ENCODE measurements around the gene SYCP1.
"Not testable (repeated sequence)": the region's sequence is repeated elsewhere in the genome, so short reads cannot be mapped to it uniquely, and the experiment has no call there.

SYCP1 gene

GRCh38 chr1:114901814-114902213, 47.2 kb downstream of the SYCP1 start:
- Mint-ChIP-seq H3K36me3 (ENCODE audit: low read depth) (no peaks in the 10 kb centered on the region), H3K4me1 (ENCODE audit: low read depth) (no peaks in the 10 kb centered on the region), H3K27me3 (peaks cover 18% of the 10 kb centered on the region), H3K9me3 (no peaks in the 10 kb centered on the region), H3K4me3 (no peak overlapping the region), H3K27ac (no peak overlapping the region)

DNA sequence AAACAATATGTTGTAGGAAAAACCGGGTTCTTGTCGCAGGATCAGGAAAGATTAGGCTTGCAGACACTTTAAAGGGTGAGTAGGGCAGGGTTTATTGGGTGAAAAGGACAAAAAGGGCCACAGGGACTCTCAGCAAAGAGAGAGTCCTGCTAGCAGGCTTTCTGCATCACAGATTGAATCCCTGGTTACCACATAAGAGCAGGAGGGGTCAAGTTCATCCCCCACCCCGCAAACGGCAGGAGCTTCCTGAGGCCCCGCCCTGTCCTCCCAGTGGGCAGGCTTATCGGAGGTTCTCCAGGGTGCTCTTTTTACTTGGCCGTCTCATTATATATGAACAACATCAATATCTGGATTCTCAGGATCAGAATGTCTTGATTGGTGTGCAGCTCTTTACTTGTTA, 47.7 kb downstream of the SYCP1 start:
- Mint-ChIP-seq H3K4me3 (no peak overlapping the region), H3K27me3 (peaks cover 15% of the 10 kb centered on the region), H3K9me3 (no peaks in the 10 kb centered on the region), H3K4me1 (ENCODE audit: low read depth) (no peaks in the 10 kb centered on the region), H3K36me3 (ENCODE audit: low read depth) (no peaks in the 10 kb centered on the region), H3K27ac (no peak overlapping the region)

DNA sequence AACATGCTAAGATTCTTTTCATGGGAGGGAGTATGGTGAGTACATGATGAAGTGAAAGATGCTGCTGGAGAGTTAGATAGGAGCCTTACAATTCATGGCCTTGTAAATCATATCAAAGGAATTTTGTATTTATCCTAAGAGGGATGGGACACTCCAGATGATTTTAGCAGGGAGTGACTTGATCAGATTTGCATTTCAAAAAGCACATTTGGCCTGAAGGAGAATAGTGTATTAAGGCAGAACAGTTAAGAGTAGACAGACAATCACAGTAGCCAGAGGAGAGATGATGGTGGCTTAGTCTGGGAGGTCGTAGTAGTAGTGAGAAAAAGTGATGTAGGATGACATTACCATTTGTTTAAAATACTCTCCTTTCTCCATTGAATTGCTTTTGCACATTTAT, 48.8 kb downstream of the SYCP1 start:
- H3K9me3 Mint-ChIP-seq, result no peaks in the 10 kb centered on the region
- H3K36me3 Mint-ChIP-seq (ENCODE audit: low read depth), result no peaks in the 10 kb centered on the region
- no peak overlapping the region for H3K4me3 Mint-ChIP-seq
- peaks cover 16% of the 10 kb centered on the region for H3K27me3 Mint-ChIP-seq
- no peak overlapping the region for H3K27ac Mint-ChIP-seq
- H3K4me1 Mint-ChIP-seq (ENCODE audit: low read depth), result no peaks in the 10 kb centered on the region

DNA sequence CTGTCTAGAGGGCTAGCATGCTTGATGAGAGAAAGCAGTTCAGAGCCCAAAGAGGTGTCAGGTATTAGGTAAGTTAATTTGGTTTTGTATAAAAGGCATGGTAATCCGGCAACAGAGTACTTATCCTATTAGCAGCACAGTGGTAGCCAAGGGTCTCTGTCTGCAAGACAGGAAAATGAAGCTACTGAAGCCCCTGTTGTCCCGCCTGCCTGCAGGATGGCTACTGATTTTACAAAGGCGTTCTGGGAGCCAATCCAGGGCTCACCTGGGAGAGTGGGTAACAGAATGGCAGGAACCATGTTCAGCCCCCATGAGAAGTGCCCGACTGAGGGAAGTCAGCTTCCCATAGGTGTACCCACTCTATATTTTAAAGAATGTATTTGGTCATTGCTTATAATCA, 61.1 kb downstream of the SYCP1 start:
- peaks cover 36% of the 10 kb centered on the region for H3K27me3 Mint-ChIP-seq
- not testable (repeated sequence) for H3K36me3 Mint-ChIP-seq (ENCODE audit: low read depth); H3K27ac Mint-ChIP-seq; H3K9me3 Mint-ChIP-seq; H3K4me3 Mint-ChIP-seq; H3K4me1 Mint-ChIP-seq (ENCODE audit: low read depth)

DNA sequence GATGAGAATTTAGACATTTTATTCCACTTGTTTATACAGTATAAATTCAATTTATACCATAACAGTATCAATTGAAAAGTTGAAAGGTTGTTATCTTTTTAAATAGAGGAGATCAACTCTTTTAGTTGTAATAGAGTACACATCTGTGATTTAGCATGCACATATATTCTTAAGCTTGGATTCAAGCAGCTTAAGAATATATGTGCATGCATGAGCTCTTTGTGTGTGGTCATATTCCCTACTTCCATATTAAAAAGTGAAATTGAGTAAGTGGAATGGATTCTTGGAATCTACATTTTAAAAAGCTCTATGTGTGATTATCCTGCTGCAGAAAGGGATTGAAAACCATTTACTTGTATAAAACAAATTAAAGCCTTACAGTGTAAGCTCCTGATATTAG, 71.9 kb downstream of the SYCP1 start:
- H3K27ac Mint-ChIP-seq, result no peak overlapping the region

GRCh38 chr1:114927401-114927800, 72.7 kb downstream of the SYCP1 start:
- H3K36me3 Mint-ChIP-seq (ENCODE audit: low read depth), result no peaks in the 10 kb centered on the region
- H3K27ac Mint-ChIP-seq, result no peak overlapping the region
- H3K9me3 Mint-ChIP-seq, result peaks cover 6% of the 10 kb centered on the region
- no peak overlapping the region for H3K4me3 Mint-ChIP-seq
- H3K27me3 Mint-ChIP-seq, result peaks cover 32% of the 10 kb centered on the region
- peaks cover 5% of the 10 kb centered on the region for H3K4me1 Mint-ChIP-seq (ENCODE audit: low read depth)

More for the DNA sequence above, 71.9 kb downstream of the SYCP1 start:
- Mint-ChIP-seq H3K4me1 (ENCODE audit: low read depth) (peaks cover 5% of the 10 kb centered on the region), H3K4me3 (no peak overlapping the region), H3K9me3 (peaks cover 6% of the 10 kb centered on the region), H3K27me3 (peaks cover 36% of the 10 kb centered on the region), H3K36me3 (ENCODE audit: low read depth) (no peaks in the 10 kb centered on the region)

DNA sequence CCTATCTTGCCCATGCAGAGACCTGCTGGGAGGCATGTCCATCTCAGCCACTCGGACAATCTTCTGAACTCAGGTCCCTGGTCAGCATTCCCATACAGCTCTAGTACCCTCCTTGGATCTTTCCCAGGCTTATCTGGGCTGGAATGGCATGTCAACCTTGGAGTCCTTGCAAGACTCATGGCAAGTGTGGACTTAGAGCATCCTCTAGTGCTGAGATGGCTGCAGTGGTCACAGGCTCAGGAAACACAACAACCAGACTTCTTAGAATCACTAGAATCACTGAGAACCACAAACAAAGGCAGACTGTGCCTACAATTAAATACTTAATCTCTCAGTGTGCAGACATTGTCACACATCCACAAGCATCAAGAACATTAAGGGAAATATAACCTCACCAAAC, 101.9 kb downstream of the SYCP1 start:
- no peak overlapping the region for H3K27ac Mint-ChIP-seq
- no peaks in the 10 kb centered on the region for H3K36me3 Mint-ChIP-seq (ENCODE audit: low read depth)
- H3K4me1 Mint-ChIP-seq (ENCODE audit: low read depth), result no peaks in the 10 kb centered on the region
- peaks cover 37% of the 10 kb centered on the region for H3K27me3 Mint-ChIP-seq
- no peaks in the 10 kb centered on the region for H3K9me3 Mint-ChIP-seq
- H3K4me3 Mint-ChIP-seq, result no peak overlapping the region

DNA sequence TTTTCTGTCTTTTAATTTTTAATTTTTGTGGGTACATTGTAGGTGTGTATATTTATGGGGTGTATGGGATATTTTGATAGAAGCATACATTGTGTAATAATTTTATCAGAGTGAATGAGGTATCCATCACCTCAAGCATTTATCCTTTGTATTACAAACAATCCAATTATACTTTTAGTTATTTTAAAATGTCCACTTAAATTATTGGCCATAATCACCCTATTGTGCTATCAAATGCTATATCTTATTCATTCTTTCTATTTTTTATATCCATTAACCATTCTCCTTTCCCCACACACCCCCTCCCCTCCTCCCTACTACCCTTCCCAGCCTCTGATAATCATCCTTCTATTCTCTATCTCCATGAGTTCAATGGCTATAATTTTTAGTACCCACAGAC, 104.8 kb downstream of the SYCP1 start:
- Mint-ChIP-seq H3K27me3 (peaks cover 47% of the 10 kb centered on the region), H3K9me3 (no peaks in the 10 kb centered on the region)

DNA sequence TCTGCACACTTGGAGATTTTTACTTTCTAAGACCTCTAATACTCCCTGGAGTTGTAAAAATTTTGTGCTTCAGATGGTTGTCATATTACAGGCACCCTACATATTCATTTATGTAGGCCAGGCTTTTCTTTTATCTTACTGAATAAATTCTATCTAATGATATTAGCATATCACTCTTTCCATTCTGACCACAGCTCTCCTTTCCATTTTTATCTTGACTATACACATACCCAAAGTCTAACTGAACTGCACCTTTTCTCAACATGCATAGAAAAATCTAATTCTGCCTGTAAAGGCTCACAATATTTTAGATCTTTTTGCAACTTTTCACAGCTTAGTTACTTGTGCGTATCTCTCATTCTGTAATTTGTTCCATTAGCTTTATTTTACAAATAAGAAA, 122.2 kb downstream of the SYCP1 start:
- H3K4me3 Mint-ChIP-seq, result no peak overlapping the region
- peaks cover 25% of the 10 kb centered on the region for H3K27me3 Mint-ChIP-seq
- H3K27ac Mint-ChIP-seq, result no peak overlapping the region
- H3K9me3 Mint-ChIP-seq, result peaks cover 2% of the 10 kb centered on the region
- no peaks in the 10 kb centered on the region for H3K4me1 Mint-ChIP-seq (ENCODE audit: low read depth)
- no peaks in the 10 kb centered on the region for H3K36me3 Mint-ChIP-seq (ENCODE audit: low read depth)

More for the DNA sequence above, 104.8 kb downstream of the SYCP1 start:
- Mint-ChIP-seq H3K27ac (no peak overlapping the region), H3K4me1 (ENCODE audit: low read depth) (no peaks in the 10 kb centered on the region), H3K4me3 (no peak overlapping the region), H3K36me3 (ENCODE audit: low read depth) (no peaks in the 10 kb centered on the region)

GRCh38 chr1:114979278-114979891, 124.7 kb downstream of the SYCP1 start:
- H3K27ac Mint-ChIP-seq, result no peak overlapping the region
- no peaks in the 10 kb centered on the region for H3K36me3 Mint-ChIP-seq (ENCODE audit: low read depth)
- peaks cover 13% of the 10 kb centered on the region for H3K27me3 Mint-ChIP-seq

GRCh38 chr1:114982251-114982650, 127.6 kb downstream of the SYCP1 start:
- Mint-ChIP-seq H3K36me3 (ENCODE audit: low read depth) (no peaks in the 10 kb centered on the region), H3K27ac (no peak overlapping the region), H3K27me3 (peaks cover 4% of the 10 kb centered on the region), H3K4me1 (ENCODE audit: low read depth) (no peaks in the 10 kb centered on the region), H3K4me3 (no peak overlapping the region), H3K9me3 (peaks cover 19% of the 10 kb centered on the region)

More at GRCh38 chr1:114979278-114979891, 124.7 kb downstream of the SYCP1 start:
- no peaks in the 10 kb centered on the region for H3K4me1 Mint-ChIP-seq (ENCODE audit: low read depth)
- peaks cover 14% of the 10 kb centered on the region for H3K9me3 Mint-ChIP-seq
- H3K4me3 Mint-ChIP-seq, result no peak overlapping the region

GRCh38 chr1:114986286-114986685, 131.6 kb downstream of the SYCP1 start:
- H3K27ac Mint-ChIP-seq, result no peak overlapping the region
- no peaks in the 10 kb centered on the region for H3K36me3 Mint-ChIP-seq (ENCODE audit: low read depth)
- no peak overlapping the region for H3K4me3 Mint-ChIP-seq
- H3K4me1 Mint-ChIP-seq (ENCODE audit: low read depth), result no peaks in the 10 kb centered on the region
- H3K27me3 Mint-ChIP-seq, result peaks cover 10% of the 10 kb centered on the region
- H3K9me3 Mint-ChIP-seq, result peaks cover 33% of the 10 kb centered on the region

GRCh38 chr1:114988095-114988494, 133.4 kb downstream of the SYCP1 start:
- no peaks in the 10 kb centered on the region for H3K4me1 Mint-ChIP-seq (ENCODE audit: low read depth)
- H3K27ac Mint-ChIP-seq, result no peak overlapping the region
- H3K36me3 Mint-ChIP-seq (ENCODE audit: low read depth), result no peaks in the 10 kb centered on the region
- H3K4me3 Mint-ChIP-seq, result no peak overlapping the region
- peaks cover 19% of the 10 kb centered on the region for H3K9me3 Mint-ChIP-seq
- peaks cover 10% of the 10 kb centered on the region for H3K27me3 Mint-ChIP-seq

- Mint-ChIP-seq H3K36me3 (ENCODE audit: low read depth) (no peaks in the 10 kb centered on the region), H3K4me1 (ENCODE audit: low read depth) (no peaks in the 10 kb centered on the region), H3K4me3 (no peak overlapping the region), H3K27ac (no peak overlapping the region), H3K9me3 (no peaks in the 10 kb centered on the region), H3K27me3 (peaks cover 10% of the 10 kb centered on the region)
These were observed 143.0 kb downstream of the SYCP1 start for GRCh38 chr1:114997510-114998289.

DNA sequence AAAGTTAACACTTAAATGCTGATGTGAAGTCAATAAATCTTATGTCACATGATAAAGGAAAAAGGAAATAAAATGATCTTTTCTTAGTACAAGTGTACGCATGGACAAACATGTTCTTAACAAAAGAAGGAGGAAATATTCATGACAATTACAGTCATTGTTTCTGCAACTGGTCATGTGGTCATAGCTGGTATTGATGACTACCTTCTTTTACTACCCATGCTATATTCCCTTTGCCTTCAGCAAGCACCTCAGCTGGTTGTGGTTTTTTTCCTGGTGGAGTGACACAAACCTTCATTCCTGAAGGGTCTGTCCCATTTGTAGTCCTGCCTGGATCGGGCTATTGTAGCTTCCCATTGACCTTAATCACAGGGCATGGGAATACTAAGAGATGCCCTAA, 151.5 kb downstream of the SYCP1 start:
- H3K4me3 Mint-ChIP-seq, result no peak overlapping the region
- no peaks in the 10 kb centered on the region for H3K36me3 Mint-ChIP-seq (ENCODE audit: low read depth)
- H3K27ac Mint-ChIP-seq, result no peak overlapping the region
- H3K27me3 Mint-ChIP-seq, result peaks cover 20% of the 10 kb centered on the region
- no peaks in the 10 kb centered on the region for H3K9me3 Mint-ChIP-seq
- H3K4me1 Mint-ChIP-seq (ENCODE audit: low read depth), result no peaks in the 10 kb centered on the region

DNA sequence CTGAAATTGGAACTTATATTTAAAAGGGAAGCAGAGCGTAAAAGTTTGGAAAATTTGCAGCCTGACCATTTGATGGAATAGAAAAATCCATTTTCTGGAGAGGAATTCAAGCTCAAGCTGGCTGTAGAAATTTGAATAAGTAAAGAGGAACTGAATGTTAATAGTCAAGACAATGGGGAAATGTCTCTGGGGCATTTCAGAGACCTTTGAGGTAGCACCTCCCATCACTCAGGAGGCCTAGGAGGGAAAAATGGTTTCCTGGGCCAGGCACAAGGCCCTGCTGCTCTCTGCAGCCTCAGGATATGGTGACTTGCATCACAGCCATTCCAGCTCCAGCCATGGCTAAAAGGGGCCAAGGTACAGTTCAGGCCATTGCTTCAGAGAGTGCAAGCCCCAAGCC, 157.3 kb downstream of the SYCP1 start:
- H3K4me3 Mint-ChIP-seq, result no peak overlapping the region
- no peaks in the 10 kb centered on the region for H3K4me1 Mint-ChIP-seq (ENCODE audit: low read depth)

More for the DNA sequence above, 157.3 kb downstream of the SYCP1 start:
- Mint-ChIP-seq H3K36me3 (ENCODE audit: low read depth) (no peaks in the 10 kb centered on the region), H3K27ac (no peak overlapping the region), H3K27me3 (no peaks in the 10 kb centered on the region), H3K9me3 (no peaks in the 10 kb centered on the region)
